Body of pancreas (tissue), 4 donors: ENCODE data around the gene BRWD1.

Source experiments
- CTCF ChIP-seq, 7 experiments: fragments of 450-650 bp in 4 of 7; fragments of 200-600 bp in 3 of 7; sonication (generic) in 3 of 7; IDR thresholded peaks; one replicate each; pipeline ENCODE4 v1.5.1; 2016 to 2019; ENCODE audit warnings: antibody characterized with exemption in 7 of 7
- POLR2A ChIP-seq, 3 donors: fragments of 450-650 bp; IDR thresholded peaks; one replicate each; pipeline ENCODE4 v1.6.1; 2016; ENCODE audit warnings: antibody characterized with exemption in 3 of 3, mild to moderate bottlenecking in 2 of 3

- TF ChIP-seq POLR2A (IDR thresholded peaks at IDR 0.05): no peak
- no peak for TF ChIP-seq CTCF (IDR thresholded peaks at IDR 0.05)
Measured at GRCh38 chr21:39175665-39176064, 137.8 kb downstream of the BRWD1 start.
